Measurements from ENCODE around the gene OR56B4. TPM values are rescaled to one million over a fixed set of nuclear protein-coding genes. Genes with fewer than 3 reads are reported as not detected.
"Not testable (repeated sequence)": the region's sequence is repeated elsewhere in the genome, so short reads cannot be mapped to it uniquely, and the experiment has no call there.

The OR56B4 gene
- total RNA-seq, 1 donor from 2014 or later: not detected

DNA sequence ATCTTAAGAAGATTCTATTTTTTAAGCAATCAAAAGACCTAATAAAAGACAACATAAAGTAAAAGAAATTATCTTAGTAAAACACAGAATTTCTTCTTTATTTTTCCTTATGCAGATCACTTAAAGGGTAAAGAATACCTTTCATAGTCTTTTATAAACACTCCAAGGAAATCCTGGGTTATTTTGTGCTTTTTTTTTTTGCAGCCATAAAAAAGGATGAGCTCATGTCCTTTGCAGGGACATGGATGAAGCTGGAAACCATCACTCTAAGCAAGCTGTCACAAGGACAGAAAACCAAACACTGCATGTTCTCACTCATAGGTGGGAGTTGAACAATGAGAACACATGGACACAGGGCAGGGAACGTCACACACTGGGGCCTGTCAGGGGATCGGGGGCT is 28.5 kb downstream of the OR56B4 start:
- DNase-seq (ENCODE audit: low spot score); ATAC-seq; intact Hi-C loops (cut with DNase I): not testable (repeated sequence)

DNA sequence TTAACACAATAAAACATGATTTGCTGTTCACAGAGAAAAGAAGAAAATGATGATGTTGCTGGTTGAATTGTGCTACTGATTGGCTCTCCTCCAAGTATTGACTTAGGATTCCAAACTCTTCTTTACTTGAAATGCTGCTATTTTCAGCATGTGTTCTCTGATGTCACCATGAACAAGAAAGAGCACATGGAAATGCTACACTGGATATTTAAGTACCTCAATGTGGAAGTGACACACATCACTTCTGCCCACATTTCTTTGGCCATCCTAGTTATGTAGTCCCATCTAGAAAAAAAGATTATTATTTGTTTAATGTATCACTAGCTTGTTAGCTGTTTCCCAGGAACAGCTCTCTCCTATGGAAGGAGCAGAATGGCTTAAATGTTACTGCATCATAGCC is 35.5 kb downstream of the OR56B4 start:
- DNase-seq (ENCODE audit: low spot score) (no peak), ATAC-seq (no peak)
- intact Hi-C loops (cut with DNase I): no loop called here

DNA sequence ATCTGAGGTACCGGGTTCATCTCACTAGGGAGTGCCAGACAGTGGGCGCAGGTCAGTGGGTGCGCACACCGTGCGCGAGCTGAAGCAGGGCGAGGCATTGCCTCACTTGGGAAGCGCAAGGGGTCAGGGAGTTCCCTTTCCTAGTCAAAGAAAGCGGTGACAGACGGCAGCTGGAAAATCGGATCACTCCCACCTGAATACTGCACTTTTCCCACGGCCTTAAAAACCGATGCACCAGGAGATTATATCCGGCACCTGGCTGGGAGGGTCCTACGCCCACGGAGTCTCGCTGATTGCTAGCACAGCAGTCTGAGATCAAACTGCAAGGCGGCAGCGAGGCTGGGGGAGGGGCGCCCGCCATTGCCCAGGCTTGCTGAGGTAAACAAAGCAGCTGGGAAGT is 36.3 kb downstream of the OR56B4 start:
- DNase-seq (ENCODE audit: low spot score); intact Hi-C loops (cut with DNase I); ATAC-seq: not testable (repeated sequence)

DNA sequence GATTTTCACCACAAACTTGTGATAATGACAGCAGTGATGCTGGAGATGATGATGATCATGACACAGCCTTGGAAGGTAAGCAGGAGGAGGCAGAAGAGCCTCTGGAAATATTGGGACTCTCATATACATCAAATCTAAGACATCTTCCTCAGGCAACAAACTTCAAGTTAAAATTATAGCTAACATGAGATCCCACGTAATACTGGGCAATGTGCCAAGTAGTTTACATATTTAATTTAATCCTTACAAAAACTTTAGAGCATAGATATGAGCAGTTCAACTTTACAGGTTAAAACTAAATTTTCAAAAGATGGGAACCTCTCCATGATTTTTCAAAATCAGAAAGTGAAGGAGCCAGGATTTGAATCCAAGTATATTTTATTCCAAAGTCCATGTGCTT is 43.6 kb downstream of the OR56B4 start:
- DNase-seq (ENCODE audit: low spot score) (no peak), ATAC-seq (no peak)
- intact Hi-C loops (cut with DNase I): no loop called here

DNA sequence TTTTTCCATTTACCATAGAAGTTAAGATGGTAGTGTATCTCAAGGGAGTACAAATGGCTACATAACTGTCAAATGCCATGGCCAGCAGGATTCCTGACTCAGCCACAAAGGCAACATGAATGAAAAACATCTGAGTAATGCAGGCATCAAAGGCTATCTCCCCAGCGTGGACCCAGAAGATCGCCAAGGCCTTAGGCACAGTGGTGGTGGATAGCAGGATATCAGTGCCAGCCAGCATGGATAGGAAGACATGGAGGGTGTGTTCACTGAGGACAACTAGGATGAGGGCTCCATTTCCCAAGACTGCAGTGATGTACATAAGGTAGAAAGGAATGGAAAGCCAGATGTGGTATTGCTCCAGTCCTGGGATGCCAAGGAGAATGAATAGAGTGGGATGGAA is 44.6 kb downstream of the OR56B4 start:
- no peak for DNase-seq (ENCODE audit: low spot score)
- intact Hi-C loops (cut with DNase I): no loop called here
- no peak for ATAC-seq

DNA sequence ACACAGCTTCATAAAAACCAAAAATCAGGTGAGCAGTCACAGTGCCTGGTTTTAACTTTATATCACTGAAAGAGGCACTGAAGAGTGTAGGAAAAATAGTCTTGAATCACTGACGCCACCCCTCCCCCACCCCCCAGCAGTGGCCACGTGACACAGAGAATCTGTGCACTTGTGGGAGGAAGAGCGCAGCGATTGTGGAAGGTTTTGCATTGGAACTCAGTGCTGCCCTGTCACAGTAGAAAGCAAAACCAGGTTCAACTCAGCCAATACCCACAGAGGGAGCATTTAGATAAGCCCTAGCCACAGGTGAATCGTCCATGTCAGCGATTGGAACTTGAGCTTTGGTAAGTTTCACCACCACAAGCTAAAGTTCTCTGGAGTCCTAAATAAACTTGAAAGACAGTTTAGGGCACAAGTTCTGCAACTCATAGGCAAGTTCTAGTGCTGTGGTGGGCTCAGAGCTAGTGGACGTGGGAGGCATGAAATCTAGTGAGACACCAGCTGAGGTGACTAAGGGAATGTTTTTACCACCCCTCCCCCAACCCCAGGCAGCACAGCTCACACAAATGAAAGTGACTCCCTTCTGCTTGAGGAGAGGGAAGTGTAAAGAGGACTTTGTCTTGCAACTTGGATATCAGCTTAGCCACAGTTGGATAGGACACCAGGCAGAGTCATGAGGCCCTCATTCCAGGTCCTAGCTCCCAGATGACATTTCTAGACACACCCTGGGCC is 49.3 kb downstream of the OR56B4 start:
- intact Hi-C loops (cut with DNase I): no loop called here
- ATAC-seq: no peak

More for the DNA sequence above, 49.3 kb downstream of the OR56B4 start:
- DNase-seq (ENCODE audit: low spot score): no peak

Other genes with a start within 250 kb of the OR56B4 start
- not detected for gene OR52E8, start 250.0 kb upstream of the OR56B4 start, total RNA-seq
- gene OR52E4, start 227.1 kb upstream of the OR56B4 start, total RNA-seq: not detected
- not detected for gene OR52E5, start 214.5 kb upstream of the OR56B4 start, total RNA-seq
- gene OR56A3, start 165.4 kb upstream of the OR56B4 start, total RNA-seq: not detected
- gene OR56A5, start 139.2 kb upstream of the OR56B4 start, total RNA-seq: not detected
- not detected for gene OR52L1, start 120.7 kb upstream of the OR56B4 start, total RNA-seq
- gene OR56A4, start 100.7 kb upstream of the OR56B4 start, total RNA-seq: 0.09 TPM
- gene OR56A1, start 76.9 kb upstream of the OR56B4 start, total RNA-seq: 0.13 TPM
- not detected for gene OR52B2, start 62.6 kb downstream of the OR56B4 start, total RNA-seq
- not detected for gene OR52W1, start 91.5 kb downstream of the OR56B4 start, total RNA-seq
- not detected for gene C11orf42, start 97.9 kb downstream of the OR56B4 start, total RNA-seq
- 36.8 TPM for gene FHIP1B, start 127.0 kb downstream of the OR56B4 start, total RNA-seq
- gene CNGA4, start 131.4 kb downstream of the OR56B4 start, total RNA-seq: 0.31 TPM
- 1.1 TPM for gene CCKBR, start 152.2 kb downstream of the OR56B4 start, total RNA-seq
- 145 TPM for gene CAVIN3, start 212.8 kb downstream of the OR56B4 start, total RNA-seq